PC-3 (cell line): Measurements from ENCODE around the gene MSTO1.

Experiments
- CTCF ChIP-seq: fragments of 300-600 bp; sonication (generic); conservative IDR thresholded peaks from 2 replicates; pipeline ENCODE4 v1.5.1; 2017; ENCODE audit warnings: antibody characterized with exemption, low read depth, mild to moderate bottlenecking, low read length
- EZH2 ChIP-seq: fragments of 300-600 bp; sonication (generic); IDR thresholded peaks from one replicate; pipeline ENCODE4 v1.6.1; 2017; ENCODE audit warnings: antibody characterized with exemption, mild to moderate bottlenecking, low read length; ENCODE audit not compliant: unreplicated experiment
- EZH2phosphoT487 ChIP-seq: fragments of 300-600 bp; sonication (generic); IDR thresholded peaks from 2 replicates; pipeline ENCODE4 v1.6.1; 2018; ENCODE audit warnings: mild to moderate bottlenecking, antibody characterized with exemption, low read length, borderline replicate concordance

DNA sequence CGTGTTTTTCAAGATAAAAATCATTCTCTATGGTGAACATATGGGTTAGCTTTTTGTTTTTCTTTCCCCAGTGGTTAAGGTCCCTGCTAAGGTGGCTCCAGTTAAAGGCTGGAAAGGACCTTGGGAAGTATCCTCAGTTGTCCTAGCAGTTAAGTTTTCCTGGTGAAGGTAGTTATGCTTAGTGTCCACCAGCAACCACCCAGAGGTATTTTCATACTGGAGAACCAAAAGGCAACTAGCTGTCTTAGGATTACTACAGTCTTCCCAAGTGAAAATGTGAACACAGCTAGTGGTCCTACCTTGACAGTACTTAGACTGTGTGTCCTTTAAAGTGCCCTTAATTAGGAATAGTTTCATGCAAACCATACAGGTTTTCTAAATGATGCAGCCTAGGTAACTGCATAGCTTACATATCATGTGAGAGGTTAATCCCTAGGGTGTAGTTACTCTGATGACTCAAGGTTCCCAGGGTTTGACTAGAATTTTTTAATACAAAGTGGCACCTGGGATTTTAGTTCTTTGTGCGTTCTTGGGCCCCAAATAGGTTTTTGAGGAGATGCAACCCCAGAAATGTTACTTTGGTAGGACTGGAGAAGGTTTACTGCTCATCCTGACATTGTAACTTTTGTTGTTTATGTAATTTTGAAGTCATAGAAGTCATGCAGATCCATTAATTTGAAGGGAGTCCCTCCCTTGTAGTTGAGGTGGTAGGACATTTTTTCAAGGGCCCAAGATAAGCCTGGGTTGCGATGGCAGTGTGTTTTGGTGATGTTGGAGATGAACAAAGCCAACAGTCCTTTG lies 42.0 kb downstream of the MSTO1 start:
- TF ChIP-seq CTCF, result no peak
- no peak for TF ChIP-seq EZH2phosphoT487
- TF ChIP-seq EZH2, result no peak
